Suppressor macrophage treated with lipopolysaccharide for 4 hours (primary cell): ENCODE measurements around the gene VAMP8.
A peak's percentile ranks its signal among the peaks of the same experiment; 100 is the strongest.
"Not testable (repeated sequence)": the region's sequence is repeated elsewhere in the genome, so short reads cannot be mapped to it uniquely, and the experiment has no call there.

Source experiments
- DNase-seq: peaks from one replicate; pipeline ENCODE4 v3.0.0-alpha.2; 2020

Gene VAMP8

DNA sequence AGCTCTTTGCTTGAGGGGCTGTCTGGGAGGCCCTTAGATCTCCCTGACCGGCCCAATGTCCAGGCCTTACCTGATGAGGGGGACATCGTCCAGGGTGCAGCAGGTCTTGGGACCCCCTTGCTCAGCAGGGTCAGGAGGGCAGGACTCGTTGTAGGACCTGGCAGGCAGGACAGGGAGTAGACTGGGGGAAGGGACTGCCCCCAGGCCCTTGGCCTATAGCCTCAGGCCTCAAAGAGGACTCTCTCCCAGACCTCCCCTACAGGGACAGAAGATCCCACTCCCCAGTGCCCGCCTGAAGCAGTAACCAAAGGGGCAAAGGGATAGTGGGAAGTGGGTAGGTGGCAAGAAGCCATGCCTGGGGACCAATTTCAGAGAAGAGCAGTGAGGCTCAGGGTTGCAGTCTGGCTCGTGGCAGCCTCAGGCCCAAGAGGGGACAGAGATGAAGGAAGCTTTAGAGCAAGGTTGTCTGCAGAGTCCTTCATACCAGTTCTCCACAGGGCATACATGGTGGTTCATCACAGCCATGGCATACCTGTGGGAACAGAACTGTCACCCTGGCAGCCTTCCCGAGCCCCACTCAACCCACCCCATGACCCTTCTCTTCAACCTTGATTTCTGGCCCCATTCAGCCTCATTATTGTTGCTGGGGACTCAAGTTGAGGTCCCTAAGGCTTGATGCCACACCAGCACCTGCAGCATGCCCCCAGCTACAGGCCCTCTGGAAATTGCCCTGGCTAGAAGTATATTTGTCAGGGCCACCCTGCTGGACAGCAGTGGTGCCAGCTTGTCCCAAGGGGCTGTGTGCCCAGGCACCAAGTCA lies 23.8 kb downstream of the VAMP8 start:
- no peak for DNase-seq

DNA sequence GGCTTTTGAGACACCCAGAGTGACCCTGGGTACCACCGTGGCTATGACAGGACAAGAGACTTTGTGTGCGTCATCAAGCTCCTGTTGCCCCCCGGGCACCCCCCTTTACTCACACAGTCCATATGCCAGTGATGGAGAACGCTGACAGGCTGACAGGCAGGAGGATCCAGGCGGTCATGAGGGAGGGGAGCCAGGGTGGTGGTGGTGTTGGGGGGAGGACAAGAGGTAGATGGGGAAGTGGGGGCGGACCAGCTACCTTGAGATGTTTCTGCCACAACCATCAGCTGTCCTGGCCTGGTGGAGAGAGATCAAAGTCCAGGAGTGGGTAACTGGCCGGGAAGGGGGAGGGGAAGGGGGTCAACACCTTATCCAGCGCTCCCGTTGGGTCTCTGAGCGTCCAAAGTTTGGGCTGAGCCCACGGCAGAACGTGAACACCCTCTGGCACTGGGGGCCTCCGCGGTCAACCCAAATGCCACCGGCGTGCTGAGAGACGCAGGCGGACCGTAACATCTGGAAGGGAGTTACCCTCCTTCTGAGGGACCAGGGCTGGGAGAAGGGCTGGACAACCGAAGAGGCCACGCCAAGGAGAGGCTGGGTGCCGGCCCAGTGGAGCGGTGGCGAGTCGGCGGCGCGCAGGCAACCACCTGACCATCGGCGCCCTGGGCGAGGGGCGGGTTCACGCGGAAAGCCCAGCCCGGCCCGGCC lies 24.5 kb downstream of the VAMP8 start:
- peak; percentile 51 for DNase-seq

DNA sequence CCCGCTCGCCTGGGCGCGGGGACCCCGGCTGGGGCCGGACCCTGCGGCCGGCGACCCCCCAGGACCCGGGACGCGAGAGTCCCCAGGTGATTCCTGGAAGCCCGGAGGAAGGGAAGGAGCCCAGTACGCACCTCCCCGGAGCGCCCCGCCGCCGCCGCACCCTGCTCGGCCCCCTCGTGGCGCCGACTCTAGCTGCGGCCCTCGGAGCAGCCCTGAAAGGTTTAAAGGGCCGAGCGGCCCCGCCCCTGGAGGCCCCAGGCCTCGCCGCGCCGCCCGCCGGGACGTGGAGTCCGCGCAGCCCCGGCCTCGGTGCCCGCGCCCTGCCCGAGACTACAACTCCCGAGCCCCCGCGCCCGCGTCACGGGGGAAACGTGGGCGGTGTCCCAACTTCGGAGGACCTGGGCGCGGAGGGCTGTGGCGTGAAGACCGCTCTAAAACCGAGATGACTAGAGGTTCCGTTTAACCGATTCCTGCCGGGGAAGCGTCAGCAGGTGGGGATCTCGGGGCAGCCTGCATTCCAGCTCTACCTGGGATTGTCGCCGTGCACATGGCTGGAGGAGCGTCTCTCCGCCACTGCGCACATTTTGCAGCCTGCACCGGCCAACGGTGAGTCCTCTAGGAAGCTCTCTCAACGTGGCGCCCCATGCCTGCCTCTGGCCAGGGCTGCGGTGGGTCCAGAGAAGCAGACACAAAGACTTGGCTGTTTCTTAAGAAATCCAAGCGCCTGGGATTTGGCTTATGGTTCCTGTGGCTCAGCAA lies 25.3 kb downstream of the VAMP8 start, which contains the start of gene TMEM150A:
Gene TMEM150A, minus strand, starts transcription at position 223 of the 759 bp plus-strand sequence. CDS start 750 bp downstream, outside the sequence.
- DNase-seq = peak; percentile 97

DNA sequence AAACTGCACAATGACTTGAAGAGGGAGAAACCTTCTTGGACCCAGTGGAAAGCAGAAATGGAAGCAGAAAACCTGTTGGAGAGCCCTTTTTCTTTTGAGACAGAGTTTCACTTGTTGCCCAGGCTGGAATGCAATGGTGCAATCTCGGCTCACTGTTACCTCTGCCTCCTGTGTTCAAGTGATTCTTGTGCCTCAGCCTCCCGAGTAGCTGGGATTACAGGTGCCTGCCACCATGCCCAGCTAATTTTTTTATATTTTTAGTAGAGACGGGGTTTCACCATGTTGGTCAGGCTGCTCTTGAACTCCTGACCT lies 26.7 kb downstream of the VAMP8 start:
- not testable (repeated sequence) for DNase-seq

DNA sequence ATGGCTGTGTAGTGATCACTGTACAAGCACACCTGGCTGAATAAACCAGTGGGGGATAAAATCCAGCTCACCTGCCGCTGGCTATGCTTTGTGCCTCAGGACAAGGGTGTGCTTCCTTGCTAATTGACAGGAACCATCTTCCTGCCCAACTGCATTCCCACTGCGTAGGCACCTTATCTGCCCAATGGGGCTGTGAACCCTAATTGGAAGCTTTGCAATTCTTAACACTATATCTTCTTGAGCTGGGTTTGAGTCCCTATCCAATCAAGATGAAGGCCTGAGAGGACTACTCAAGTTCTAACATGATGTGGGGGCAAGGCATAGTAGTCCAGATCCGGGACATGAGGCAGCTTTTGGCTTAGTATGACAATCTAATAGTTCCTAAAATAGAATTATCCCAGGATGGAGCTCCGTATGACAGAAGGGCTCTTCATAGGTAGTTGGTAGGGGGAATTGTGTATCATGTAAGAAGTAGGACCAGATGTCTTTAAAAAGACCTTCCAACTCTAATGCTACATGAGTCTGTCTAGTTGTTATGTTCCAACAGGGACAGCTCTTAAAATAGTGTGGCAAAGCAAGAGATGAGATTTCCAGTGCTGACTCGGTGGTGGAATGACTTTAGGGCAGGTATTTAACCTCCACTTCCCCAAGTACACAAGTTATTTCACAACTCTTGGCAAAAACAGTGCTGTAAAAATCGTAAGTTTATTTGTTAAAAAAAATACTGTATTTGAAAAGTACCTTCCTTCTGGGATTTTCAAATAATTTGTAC lies 27.4 kb downstream of the VAMP8 start:
- no peak for DNase-seq

DNA sequence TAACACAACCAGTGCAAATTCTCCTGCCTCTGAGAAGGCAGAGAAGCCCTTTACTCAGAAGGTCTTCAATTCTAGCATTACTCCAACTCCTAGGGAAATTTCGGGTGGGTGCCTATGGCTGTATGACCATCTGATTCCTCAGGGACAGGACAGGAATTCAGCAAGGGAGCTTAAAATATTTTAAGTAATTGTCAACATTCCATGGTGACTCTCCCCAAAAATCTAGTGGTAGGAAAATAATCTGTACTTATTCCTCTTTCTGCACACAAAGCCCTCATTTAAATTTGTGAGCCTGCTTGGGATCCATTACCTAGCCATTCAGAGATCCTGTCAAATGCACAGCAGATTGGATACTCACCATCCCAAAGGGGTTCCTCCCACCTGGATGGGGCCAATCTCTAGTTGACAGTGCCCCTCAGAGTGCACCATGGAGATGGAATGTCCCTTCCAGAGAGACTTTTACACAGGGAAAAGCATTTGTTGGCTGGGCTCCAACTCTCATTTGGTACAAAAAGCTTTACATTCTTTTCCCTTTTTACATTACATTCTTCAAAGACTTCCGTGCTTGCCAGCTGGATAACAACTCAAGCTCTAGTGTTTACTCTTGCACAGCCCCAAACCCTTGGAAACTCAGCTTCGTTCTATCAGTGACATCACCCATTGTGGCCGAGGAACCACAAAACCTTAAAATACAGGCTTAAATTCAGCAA lies 28.2 kb downstream of the VAMP8 start:
- DNase-seq = no peak

DNA sequence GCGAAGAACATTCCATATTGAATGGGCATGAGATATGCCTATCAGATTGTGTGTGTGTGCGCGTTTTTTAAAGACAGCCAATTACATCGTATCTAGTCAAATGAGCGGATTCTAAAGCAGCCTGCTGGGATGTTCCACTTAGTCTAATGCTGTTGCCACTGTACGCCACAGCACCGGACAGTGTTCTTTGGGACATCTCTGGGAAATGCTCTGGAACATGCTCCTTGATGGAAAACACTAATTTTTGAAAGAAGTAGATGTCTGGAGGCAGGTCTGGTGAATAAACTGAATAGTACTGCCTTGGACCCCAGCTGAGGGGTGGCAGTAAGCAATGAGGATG lies 28.7 kb downstream of the VAMP8 start:
- DNase-seq = no peak

DNA sequence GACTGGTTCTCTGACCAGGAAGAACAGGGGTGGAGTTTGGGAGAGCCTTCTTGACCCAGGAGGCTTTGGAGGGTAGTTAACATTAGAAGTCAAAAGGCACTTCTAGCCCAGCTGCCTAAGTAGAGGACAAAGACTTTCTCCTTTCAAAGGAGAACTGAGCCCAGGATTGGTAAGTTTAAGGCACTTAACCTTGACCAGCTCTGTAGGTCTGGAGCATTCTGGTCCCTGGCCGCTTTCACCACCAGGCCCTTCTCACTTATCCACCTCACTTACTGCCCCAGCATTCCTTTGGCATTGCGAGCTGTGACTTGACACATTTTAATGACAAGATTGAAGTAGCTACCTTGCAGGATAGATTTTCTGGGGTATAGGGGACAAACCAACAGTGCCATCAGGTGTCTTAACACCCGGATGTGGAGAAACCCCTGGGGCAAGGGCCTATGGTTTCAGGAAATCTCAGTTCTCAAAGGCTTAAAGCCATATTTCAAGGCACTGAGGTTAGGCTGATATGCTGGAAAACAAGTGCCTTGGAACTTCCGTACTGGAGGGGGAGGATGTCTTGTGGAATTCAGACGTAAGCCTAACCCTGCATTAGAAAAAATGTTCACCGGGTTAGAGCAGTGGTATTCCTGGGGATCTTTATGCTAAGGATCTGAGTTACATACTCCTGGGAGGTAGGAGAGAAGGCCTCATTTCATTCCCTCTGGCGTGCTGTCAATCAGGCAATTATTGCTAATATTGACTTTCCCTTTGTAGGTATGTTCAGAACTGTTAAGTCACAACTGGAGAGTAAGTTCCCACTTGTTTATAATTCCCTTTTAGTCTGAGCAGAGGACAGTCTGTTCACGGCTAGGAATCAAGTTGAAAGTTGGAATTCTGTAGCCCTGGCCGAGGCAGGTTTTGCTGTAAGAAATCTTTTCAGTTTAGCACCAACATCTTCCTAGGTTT lies 30.2 kb downstream of the VAMP8 start:
- no peak for DNase-seq

DNA sequence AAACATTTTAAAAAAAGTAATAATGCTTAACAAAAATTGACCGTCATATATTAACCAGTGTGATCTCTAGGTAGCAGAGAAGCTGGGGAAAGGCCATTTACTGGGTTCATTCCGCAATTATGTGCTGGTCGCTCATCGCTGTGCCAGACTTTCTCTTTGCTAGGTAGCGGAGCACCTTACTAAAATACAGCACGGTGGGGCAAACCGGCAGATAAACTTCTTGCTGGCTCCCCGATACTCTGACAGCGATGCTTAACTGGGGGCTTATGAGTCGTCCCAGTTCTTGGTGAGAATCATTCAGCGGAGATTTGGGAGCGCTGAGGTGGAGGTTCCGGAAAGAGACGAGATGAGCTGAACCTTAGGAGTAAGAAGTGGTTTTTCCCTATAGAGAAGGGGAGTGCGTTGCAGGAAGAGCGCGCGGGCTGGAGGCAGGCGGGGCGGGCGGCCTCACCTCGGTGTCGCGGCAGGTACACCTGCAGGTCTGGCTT lies 33.9 kb downstream of the VAMP8 start:
- no peak for DNase-seq

DNA sequence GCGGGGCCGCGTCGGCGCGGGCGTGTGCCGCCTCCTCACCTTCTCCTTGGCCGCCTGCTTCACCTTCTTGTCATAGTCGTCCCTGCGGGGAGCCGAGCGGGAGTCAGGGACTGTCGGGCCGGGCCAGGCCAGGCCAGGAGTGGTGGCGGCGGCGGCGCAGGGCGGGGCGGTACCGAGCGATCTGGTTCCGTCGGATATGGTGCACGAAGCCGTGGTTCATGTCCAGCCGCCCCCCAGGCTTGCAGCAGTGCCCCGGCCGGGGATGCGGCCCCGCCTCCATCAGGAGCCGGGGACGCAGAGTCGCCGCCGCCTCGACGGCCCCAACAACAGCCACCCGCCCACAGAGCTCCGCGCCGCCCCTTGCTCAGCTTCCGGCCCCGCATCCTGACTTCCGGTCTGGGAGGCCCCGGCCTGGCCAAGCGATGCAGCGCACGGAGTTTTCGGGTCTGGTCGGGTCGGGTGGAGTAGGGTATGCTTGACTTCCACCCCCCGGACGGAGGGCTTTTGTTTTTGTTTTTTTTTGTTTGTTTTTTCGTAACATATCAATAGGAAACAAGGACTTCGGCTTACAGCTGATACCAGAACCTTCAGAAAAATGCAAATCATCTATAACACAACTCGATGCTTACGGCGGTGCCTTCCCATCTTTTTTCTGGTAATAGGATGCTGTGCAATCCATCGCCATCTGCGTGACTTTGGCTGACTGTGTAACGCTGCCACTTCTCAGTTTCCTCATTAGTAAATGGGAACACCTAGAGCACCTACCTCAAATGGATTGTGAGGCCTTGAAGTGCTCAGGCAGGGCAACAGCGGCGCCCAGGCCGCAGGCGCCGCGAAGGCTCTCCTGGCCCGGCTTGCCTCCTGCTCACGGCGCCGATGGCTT lies 34.6 kb downstream of the VAMP8 start, which contains the start of gene C2orf68:
Gene C2orf68, minus strand, starts transcription at position 362 of the 883 bp plus-strand sequence. Its CDS starts 82 bp downstream, at position 280.
- DNase-seq = peak; percentile 90

DNA sequence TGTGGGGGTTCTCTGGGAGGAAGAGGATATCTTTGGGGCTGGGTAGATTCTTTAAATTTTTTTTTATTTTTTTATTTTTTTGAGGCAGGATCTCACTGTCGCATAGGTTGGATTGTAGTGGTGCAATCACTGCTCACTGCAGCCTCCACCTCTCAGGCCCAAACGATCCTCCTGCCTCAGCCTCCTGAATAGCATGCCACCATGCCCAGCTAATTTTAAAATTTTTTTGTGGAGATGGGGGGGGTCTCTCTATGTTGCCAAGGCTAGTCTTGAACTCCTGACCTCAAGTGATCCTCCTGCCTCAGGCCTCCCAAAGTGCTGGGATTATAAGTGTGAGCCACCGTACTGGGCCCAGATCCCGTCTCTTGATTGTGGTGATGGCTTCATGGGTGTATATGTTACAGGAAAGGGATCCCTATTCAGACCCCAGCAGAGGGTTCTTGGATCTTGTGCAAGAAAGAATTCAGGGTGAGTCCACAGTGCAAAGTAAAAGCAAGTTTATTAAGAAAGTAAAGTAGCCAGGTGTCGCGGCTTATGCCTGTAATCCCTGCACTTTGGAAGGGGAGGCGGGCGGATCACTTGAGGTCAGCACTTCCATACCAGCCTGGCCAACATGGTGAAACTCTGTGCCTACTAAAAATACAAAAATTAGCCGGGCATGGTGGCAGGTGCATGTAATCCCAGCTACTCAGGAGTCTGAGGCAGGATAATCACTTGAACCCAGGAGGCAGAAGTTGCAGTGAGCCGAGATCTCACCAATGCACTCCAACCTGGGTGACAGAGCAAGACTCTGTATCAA lies 36.5 kb downstream of the VAMP8 start:
- no peak for DNase-seq

DNA sequence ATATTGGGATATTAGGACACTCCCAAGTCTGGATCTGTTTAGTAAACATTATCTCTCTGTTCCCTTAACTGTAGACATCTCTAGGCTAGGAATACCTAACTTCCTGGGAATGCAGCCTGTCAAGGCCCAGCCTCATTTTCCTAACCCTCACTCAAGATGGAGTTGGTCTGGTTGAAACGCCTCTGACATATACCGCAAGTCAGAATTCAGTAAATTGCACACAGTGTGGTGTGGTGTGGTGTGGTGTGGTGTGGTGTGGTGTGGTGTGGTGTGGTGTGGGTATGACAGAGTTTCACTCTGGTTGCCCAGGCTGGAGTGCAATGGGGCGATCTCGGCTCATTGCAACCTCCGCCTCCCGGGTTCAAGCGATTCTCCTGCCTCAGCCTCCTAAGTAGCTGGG lies 37.4 kb downstream of the VAMP8 start:
- DNase-seq = not testable (repeated sequence)

DNA sequence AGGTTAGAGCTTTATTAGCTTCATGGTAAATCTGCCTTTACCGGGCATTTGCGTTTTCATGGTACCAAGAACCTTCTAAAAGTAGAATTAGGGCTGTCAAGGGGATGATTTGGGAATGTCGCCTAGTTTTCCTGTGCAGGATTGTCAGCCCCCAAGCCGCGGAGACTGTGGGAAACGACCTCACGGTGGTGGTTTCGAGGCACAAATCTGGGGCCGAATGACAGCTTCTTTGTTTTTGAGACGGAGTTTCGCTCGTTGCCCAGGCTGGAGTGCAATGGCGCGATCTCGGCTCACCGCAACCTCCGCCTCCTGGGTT lies 38.0 kb downstream of the VAMP8 start:
- no peak for DNase-seq

DNA sequence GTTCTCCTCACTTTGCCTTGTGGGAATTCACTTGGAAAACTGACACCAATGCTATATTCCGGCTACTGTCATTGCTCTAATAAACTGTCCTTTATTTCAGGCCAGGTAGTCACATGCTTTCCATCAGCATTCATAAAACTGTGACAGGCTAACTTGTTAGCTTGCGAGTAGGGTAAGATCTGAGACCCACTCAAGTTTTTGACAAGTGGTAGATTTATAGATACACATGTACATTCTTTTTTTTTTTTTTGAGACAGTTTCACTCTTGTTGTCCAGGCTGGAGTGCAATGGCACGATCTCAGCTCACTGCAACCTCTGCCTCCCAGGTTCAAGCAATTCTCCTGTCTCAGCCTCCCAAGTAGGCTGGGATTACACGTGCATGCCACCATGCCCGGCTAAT lies 40.3 kb downstream of the VAMP8 start:
- not testable (repeated sequence) for DNase-seq

DNA sequence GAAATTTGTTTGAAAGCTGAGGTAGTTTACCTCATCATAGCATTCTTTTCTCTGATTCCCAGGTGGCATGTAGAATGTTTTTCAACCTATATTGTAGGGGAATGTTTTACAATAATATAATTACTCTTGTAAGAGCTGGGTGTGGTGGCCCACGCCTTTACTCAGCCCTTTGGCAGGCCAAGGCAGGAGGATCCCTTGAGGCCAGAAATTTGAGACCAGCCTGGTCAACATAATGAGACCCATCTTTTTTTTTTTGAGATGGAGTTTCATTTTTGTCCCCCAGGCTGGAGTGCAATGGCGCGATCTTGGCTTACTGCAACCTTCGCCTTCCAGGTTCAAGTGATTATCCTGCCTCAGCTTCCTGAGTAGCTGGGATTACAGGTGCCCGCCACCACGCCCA lies 42.2 kb downstream of the VAMP8 start:
- DNase-seq = no peak

DNA sequence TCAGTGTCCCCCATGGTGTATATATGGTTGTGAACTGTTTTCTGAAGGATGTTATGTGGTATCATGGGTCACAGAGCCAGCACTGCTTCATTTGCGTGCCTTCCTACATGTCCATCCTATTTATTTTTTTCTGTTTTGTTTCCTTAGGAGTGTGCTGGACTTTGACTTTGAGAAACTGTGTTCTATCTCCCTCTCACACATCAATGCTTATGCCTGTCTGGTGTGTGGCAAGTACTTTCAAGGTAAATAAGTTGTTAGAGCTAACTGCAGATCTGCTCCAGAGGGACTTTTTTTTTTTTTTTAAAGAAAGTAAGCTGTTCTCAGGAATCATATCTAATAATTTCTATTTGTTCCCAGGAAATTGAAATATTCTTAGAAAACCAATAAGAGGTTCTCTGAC lies 44.0 kb downstream of the VAMP8 start:
- no peak for DNase-seq

DNA sequence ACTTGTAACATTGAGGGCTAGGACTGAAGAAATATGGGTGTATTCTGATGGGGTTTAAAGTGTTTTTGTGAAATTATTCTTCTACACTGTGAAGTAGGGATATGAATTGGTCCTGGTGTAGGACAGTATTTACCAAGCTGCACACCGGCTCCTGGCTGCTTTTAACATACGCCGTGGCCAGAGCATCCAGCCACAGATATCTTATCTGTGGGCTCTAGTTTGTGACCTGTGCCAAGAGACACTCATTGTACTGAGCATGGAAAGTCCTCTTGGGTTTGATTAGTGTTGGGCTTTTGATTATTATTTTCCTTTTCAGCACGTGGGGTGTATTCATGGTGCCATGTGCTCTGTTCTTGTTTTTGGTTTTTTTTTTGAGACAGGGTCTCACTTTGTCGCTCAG lies 46.6 kb downstream of the VAMP8 start:
- no peak for DNase-seq

DNA sequence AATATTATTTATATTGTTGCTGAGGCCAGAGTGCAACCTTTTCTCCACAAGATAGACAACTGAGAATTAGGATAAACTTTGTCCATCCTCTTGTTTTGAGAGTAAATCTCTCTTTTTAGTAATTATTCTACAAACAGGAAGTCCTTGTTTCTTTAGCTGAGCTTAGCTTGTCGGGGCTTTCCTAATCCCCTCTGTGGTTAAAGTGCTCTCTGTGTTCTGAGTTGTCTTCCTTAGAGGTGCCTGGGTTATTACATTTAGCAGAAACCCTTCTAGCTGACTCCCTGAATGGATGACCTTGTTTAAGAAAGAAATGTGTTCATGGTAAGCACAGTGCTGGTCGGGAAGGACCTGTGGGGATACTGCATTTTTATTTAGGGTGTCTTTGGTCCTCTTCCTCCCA lies 51.3 kb downstream of the VAMP8 start:
- peak; percentile 11 for DNase-seq

DNA sequence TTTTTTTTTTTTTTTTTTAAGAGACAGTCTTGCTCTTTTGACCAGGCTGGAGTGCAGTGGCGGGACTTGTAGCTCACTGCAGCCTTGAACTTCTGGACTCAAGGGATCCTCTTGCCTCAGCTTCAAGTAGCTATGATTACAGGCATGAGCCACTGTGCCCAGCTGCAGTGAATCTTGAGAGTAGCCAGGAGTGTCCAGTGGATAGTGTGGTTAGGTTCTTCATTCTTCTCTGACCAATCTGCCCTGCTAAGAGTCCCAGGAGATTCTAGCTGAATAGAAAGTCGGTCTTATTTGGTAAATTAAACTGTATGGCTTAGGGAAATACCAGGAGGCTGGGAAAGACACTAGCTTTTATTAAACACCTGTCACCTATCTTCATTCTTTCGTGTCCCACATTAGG lies 53.9 kb downstream of the VAMP8 start:
- no peak for DNase-seq
